ENCODE results near the gene JAK2.
"Not testable (repeated sequence)": the region's sequence is repeated elsewhere in the genome, so short reads cannot be mapped to it uniquely, and the experiment has no call there.

The JAK2 gene

GRCh38 chr9:5043381-5043780 lies 58.3 kb downstream of the JAK2 start:
- DNase-seq: no peak

GRCh38 chr9:5044160-5044559 lies 59.1 kb downstream of the JAK2 start:
- no peak for DNase-seq

- peak; percentile 59 for DNase-seq
Observed at GRCh38 chr9:5052838-5053237, 67.8 kb downstream of the JAK2 start.

GRCh38 chr9:5062631-5063030 lies 77.6 kb downstream of the JAK2 start:
- DNase-seq: no peak

- DNase-seq: no peak
Observed at GRCh38 chr9:5072871-5073270, 87.8 kb downstream of the JAK2 start.

- DNase-seq: no peak
Observed at GRCh38 chr9:5073701-5074100, 88.6 kb downstream of the JAK2 start.

GRCh38 chr9:5085993-5086392 lies 100.9 kb downstream of the JAK2 start:
- DNase-seq: no peak

- no peak for DNase-seq
Observed at GRCh38 chr9:5089737-5090136, 104.7 kb downstream of the JAK2 start.

- DNase-seq: no peak
Observed at GRCh38 chr9:5095795-5096194, 110.7 kb downstream of the JAK2 start.

- no peak for DNase-seq
Observed at GRCh38 chr9:5099466-5099865, 114.4 kb downstream of the JAK2 start.

- DNase-seq: not testable (repeated sequence)
Observed at GRCh38 chr9:5101127-5101526, 116.1 kb downstream of the JAK2 start.

- DNase-seq: not testable (repeated sequence)
Observed at GRCh38 chr9:5106517-5106916, 121.4 kb downstream of the JAK2 start.

- DNase-seq: no peak
Observed at GRCh38 chr9:5110867-5111681, 126.0 kb downstream of the JAK2 start.

- no peak for DNase-seq
Observed at GRCh38 chr9:5111696-5112095, 126.6 kb downstream of the JAK2 start.

- no peak for DNase-seq
Observed at GRCh38 chr9:5112109-5112592, 127.1 kb downstream of the JAK2 start.

- DNase-seq: no peak
Observed at GRCh38 chr9:5112646-5113045, 127.6 kb downstream of the JAK2 start.

- DNase-seq: no peak
Observed at GRCh38 chr9:5113523-5113922, 128.5 kb downstream of the JAK2 start.

- no peak for DNase-seq
Observed at GRCh38 chr9:5113994-5114748, 129.1 kb downstream of the JAK2 start.

- DNase-seq: no peak
Observed at GRCh38 chr9:5122116-5122515, 137.0 kb downstream of the JAK2 start.

GRCh38 chr9:5122516-5122915 lies 137.4 kb downstream of the JAK2 start:
- DNase-seq: no peak

GRCh38 chr9:5140151-5140550 lies 155.1 kb downstream of the JAK2 start:
- DNase-seq: no peak

- DNase-seq: no peak
Observed at GRCh38 chr9:5144217-5144616, 159.1 kb downstream of the JAK2 start.

- DNase-seq: no peak
Observed at GRCh38 chr9:5146241-5146640, 161.2 kb downstream of the JAK2 start.
